Central memory CD8-positive, alpha-beta T cell (primary cell): Measurements from ENCODE around the gene ATIC.

Experiments
- ATAC-seq: fragments of 150-1000 bp; cut with Tn5 transposase; replicated peaks from 2 replicates; pipeline ENCODE4 v1.10.0; 2022; ENCODE audit warnings: mild to moderate bottlenecking, moderate FRiP score, moderate number of reproducible peaks; ENCODE audit not compliant: poor library complexity, severe bottlenecking; ENCODE audit errors: extremely low read depth
- DNase-seq, 2 donors: peaks; one replicate each; pipeline ENCODE4 v3.0.0; 2021; ENCODE audit warnings: low spot score in 2 of 2
- H3K27ac Mint-ChIP-seq: one replicate; pipeline ENCODE4 v1.8.0; 2022; ENCODE audit warnings: low read depth, mild to moderate bottlenecking, moderate library complexity, mixed read lengths
- H3K27me3 Mint-ChIP-seq: one replicate; pipeline ENCODE4 v1.8.0; 2022; ENCODE audit warnings: mixed read lengths
- H3K36me3 Mint-ChIP-seq: one replicate; pipeline ENCODE4 v1.8.0; 2022; ENCODE audit warnings: mild to moderate bottlenecking, moderate library complexity, mixed read lengths; ENCODE audit not compliant: insufficient read depth
- H3K4me1 Mint-ChIP-seq: one replicate; pipeline ENCODE4 v1.8.0; 2022; ENCODE audit warnings: mixed read lengths
- H3K4me3 Mint-ChIP-seq: one replicate; pipeline ENCODE4 v1.8.0; 2022; ENCODE audit warnings: mild to moderate bottlenecking, moderate library complexity, mixed read lengths
- H3K9me3 Mint-ChIP-seq: one replicate; pipeline ENCODE4 v1.8.0; 2022; ENCODE audit warnings: mixed read lengths

The ATIC gene

DNA sequence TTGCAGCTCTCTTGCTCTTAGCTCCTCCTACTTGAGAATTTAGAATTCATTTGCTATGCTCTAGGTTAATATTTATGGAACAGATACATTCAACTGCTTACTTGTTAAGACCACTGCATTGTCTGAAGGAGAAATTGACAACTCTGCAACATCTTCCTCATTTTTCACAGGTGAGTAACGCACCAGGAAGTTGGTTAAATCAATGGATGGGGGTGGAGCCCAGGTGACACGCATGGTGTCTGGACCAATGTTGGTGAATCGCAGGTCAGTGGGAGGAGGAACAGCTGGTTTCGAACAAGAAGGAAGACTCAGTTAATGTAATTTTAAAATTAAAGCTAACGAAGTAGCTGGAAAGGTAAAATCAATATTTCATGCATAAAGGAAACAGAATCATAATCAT lies 79.7 kb downstream of the ATIC start:
- Mint-ChIP-seq H3K27ac (no peak overlapping the region), H3K27me3 (peaks cover 54% of the 10 kb centered on the region), H3K36me3 (no peaks in the 10 kb centered on the region), H3K9me3 (no peaks in the 10 kb centered on the region), H3K4me3 (no peak overlapping the region), H3K4me1 (no peaks in the 10 kb centered on the region)
- DNase-seq (no peak), ATAC-seq (no peak)

DNA sequence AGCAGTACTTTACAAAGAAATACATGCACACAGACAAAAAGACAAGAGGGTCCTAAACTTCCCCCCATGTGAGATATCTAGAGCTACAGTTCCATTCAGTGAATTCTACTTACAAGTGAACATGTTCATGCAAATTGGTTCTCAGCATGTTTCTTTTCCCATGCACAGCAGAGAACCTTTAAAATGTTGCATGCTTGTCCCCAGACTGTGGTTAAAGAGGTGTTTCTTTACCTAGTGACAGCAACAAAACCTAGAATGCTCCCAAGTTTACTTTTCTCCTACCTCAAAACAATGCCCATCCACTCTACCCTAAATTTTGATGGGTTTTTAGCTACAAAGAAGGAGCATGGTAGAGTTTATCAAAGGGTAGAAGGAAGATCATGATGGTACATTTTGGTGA lies 80.3 kb downstream of the ATIC start:
- ATAC-seq (no peak), DNase-seq (no peak)
- Mint-ChIP-seq H3K27me3 (peaks cover 50% of the 10 kb centered on the region), H3K4me3 (no peak overlapping the region), H3K4me1 (no peaks in the 10 kb centered on the region), H3K27ac (no peak overlapping the region), H3K36me3 (no peaks in the 10 kb centered on the region), H3K9me3 (no peaks in the 10 kb centered on the region)

DNA sequence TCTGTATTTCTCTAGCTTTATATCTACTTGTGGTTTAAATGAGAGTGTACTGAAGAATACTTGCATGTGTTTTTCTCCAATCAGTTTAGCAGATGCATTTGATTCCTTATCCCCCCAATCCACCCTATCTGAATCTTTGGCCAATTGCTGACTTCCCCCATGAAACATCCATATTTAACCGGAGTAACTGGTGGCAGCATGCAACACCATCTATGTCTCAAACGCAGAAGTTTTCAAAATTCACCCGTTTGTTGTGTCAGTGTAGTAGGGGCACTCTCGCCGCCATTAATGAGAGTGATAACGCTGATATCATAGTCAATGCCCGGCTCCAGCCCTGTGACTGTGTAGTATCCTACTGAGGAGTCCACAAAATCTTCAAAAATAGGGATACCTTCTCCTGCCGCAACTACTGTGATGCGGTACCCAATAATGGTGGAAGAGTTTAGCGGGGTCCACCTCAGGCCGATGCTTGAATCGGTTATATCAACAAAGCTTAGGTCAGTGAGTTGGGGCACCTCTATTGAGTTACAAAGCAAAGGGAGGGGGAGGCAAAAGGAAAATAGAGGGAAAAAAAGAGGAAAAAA lies 80.9 kb downstream of the ATIC start:
- no peak overlapping the region for H3K27ac Mint-ChIP-seq
- no peaks in the 10 kb centered on the region for H3K9me3 Mint-ChIP-seq
- no peak for DNase-seq
- H3K4me1 Mint-ChIP-seq, result no peaks in the 10 kb centered on the region
- no peaks in the 10 kb centered on the region for H3K36me3 Mint-ChIP-seq
- peaks cover 56% of the 10 kb centered on the region for H3K27me3 Mint-ChIP-seq
- ATAC-seq, result no peak
- no peak overlapping the region for H3K4me3 Mint-ChIP-seq

DNA sequence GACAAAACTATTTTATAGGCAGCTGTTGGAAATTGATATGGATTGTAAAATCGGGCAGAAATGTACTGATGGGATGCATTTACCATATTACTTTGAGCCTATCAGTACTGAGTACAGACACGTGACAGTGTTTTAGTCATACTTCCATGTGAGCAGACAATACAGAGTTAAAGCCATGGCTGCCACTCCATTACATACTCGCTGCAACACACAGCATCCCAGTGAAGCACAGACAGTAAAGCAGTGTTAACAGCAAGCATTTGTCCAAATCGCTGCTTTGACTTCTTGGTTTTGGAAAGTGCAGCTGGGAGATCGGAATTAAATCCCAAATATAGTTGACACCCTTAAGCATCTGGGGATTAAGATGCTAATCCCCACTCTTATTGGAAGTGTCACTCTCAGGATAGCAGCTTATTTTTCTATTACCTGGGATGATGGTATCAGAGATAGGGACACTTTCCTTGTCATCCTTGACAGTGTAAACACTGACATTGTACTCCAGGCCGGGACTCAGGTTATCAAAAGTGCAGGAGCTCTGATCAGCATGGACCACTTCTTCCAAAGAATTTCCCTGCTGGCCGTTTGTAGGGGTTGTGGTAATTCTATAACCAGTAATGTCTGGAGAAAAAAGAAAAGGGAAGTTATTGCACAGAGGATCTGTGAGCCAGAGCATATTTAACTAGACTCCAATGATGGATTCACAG lies 82.4 kb downstream of the ATIC start:
- ATAC-seq (no peak), DNase-seq (no peak)
- no peaks in the 10 kb centered on the region for H3K36me3 Mint-ChIP-seq
- no peaks in the 10 kb centered on the region for H3K4me1 Mint-ChIP-seq
- H3K4me3 Mint-ChIP-seq, result no peak overlapping the region
- H3K27ac Mint-ChIP-seq, result no peak overlapping the region
- peaks cover 71% of the 10 kb centered on the region for H3K27me3 Mint-ChIP-seq
- no peaks in the 10 kb centered on the region for H3K9me3 Mint-ChIP-seq

DNA sequence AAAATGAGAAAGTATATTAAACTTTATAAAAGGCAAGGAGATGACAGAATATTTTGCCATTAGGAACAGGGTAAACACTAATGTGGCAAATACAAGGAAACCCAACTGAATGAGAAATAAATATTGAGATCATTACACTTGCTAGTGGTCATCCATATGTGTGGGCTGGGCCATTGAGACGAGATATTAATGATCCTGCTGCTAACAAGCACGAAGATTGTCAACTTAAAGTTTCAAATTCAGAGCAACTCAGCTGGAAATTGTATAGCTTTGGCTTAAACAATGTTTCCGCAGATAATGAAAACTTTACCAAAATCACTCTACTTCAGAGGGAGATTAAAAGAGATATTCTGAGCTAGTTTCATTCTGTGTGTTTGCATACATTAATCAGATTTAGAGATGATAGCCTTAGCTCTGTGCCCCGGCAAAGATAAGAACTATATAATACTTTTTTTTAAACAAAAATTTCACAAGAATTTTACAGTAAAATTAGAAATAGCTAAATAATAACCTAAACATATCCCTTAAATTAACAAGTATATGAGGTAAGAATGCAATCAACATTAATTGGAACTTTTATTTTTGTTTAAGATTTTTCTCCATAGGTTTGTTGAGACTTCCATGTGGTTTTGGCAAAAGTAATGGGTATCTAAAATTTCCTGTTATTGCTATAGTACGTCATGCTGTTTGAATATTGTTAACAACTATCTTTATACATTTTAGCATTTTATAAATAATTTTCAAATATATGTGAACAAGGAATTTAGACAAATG lies 84.0 kb downstream of the ATIC start:
- ATAC-seq, result no peak
- H3K9me3 Mint-ChIP-seq, result no peaks in the 10 kb centered on the region
- H3K4me3 Mint-ChIP-seq, result no peak overlapping the region
- no peak for DNase-seq
- H3K27ac Mint-ChIP-seq, result no peak overlapping the region
- H3K4me1 Mint-ChIP-seq, result no peaks in the 10 kb centered on the region
- H3K36me3 Mint-ChIP-seq, result no peaks in the 10 kb centered on the region
- H3K27me3 Mint-ChIP-seq, result peaks cover 63% of the 10 kb centered on the region

DNA sequence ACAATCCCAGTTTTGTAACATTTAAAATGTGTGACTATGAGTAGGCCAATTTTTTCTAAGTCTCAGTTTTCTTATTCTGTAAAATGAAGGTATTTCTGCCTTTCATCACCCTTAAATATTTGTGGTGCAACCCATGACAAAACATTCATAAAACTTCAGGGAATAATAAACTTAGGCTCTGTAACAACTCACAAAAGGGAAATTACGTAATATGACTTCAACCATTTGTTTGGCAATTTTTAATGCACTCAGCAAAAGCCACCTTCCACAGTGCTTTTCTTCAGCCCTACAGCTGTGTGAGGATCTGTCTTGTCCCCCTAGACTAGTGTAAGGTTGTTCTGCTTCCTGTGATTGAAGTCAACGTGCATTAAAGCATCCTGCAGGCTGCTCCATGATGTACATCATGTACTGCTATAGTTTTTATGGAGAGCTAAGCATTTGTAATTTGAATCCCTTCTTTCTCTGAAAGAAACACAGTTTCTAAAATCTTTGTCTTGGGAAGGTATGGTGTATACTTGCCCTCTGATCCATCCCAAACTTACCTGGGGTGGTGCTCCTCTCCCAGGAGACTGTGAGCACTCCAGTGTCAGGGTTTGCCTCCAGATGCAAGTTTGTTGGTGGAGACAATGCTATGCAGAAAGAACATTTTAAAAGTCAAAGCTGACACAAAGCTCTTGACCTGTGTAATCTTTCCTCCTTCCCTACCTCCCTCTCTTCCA lies 84.9 kb downstream of the ATIC start:
- ATAC-seq (no peak), DNase-seq (no peak)
- Mint-ChIP-seq H3K4me1 (no peaks in the 10 kb centered on the region), H3K27ac (no peak overlapping the region), H3K36me3 (no peaks in the 10 kb centered on the region), H3K27me3 (peaks cover 55% of the 10 kb centered on the region), H3K4me3 (no peak overlapping the region), H3K9me3 (no peaks in the 10 kb centered on the region)

DNA sequence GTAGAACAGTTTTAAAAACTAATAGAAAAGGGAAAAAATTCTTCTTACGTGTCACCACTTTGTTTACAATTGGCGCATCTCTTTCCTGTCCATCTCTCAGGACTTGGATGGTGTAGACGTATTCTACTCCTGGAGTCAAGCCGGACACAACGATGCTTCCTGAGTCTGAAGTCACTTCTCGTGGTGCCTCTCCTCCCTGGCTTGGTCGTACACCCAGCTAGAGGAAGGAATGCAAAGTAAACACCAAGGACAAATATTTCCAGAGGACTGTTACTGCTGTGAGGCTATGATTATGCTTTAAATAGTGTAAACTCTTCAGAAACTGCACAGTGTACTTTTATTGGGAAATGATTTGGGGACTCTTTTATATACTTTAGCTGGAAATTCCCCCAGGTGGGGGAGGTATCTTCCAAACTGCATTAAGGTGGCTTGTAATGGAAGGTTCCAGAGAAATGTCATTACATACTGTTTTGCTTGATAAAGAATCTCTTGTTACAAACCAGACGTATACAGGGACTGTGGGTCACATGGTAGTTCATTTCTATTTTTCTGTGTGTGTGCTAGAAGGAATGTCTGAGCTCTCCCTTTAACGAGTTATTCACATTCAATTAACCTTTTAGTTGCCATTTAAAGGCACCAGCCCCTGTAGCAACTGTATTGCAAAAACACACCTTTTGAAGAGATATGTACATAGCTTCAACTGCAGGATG lies 85.9 kb downstream of the ATIC start:
- Mint-ChIP-seq H3K27me3 (peaks cover 45% of the 10 kb centered on the region), H3K9me3 (no peaks in the 10 kb centered on the region), H3K4me1 (no peaks in the 10 kb centered on the region), H3K27ac (no peak overlapping the region), H3K4me3 (no peak overlapping the region), H3K36me3 (no peaks in the 10 kb centered on the region)
- DNase-seq (no peak), ATAC-seq (no peak)

DNA sequence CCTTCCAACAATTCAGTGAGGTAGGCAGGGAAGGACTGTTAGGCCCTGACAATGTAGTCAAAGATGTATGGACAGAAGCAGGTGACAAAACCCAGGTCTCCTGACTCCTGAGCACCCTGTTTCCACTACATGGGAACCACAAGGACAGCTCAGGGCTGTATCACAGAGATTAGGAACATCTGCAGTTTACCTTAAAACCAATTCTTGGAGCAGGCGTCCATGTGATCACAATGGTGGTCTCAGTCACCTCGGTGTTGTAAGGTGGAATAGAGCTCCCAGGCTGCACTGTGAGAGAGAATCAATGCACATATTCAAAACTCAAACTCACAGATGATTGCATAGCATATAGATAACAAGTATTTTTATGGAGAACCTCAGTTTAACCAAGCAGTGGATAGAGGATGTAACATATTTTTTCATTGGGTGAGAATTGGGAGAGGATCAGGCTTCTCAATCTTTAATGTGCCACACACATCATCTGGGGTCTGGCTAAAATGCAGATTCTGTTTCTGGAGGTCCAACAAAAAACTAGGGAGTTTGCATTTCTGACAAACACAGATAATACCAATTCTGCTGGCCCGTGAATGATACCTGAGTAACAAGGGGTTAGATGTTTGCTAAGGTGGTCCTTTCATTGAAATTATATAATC lies 87.3 kb downstream of the ATIC start:
- H3K4me1 Mint-ChIP-seq, result no peaks in the 10 kb centered on the region
- H3K36me3 Mint-ChIP-seq, result no peaks in the 10 kb centered on the region
- no peak overlapping the region for H3K27ac Mint-ChIP-seq
- no peak overlapping the region for H3K4me3 Mint-ChIP-seq
- no peak for DNase-seq
- peaks cover 39% of the 10 kb centered on the region for H3K27me3 Mint-ChIP-seq
- ATAC-seq, result no peak
- H3K9me3 Mint-ChIP-seq, result no peaks in the 10 kb centered on the region
